OCI-LY1 (cell line): ENCODE data around the gene RGCC.

Experiments
- H2AFZ ChIP-seq: fragments of 200-600 bp; sonication (generic), shearing (Covaris generic); 2 replicates; pipeline ENCODE4 v1.6.0; 2014; ENCODE audit warnings: antibody characterized with exemption, mild to moderate bottlenecking, low read length
- H3F3A ChIP-seq: fragments of 200-600 bp; sonication (generic), shearing (Covaris generic); 2 replicates; pipeline ENCODE4 v1.6.0; 2014; ENCODE audit warnings: mild to moderate bottlenecking, antibody characterized with exemption, low read length, moderate library complexity; ENCODE audit not compliant: insufficient read depth
- H3K27ac ChIP-seq: fragments of 200-600 bp; sonication (generic); 2 replicates; pipeline ENCODE4 v1.5.1; 2014; ENCODE audit warnings: low read length, mixed run types, mild to moderate bottlenecking, low read depth; ENCODE audit not compliant: poor library complexity, severe bottlenecking
- H3K27me3 ChIP-seq: fragments of 200-600 bp; sonication (generic); 2 replicates; pipeline ENCODE4 v1.6.0; 2014; ENCODE audit warnings: antibody characterized with exemption, mild to moderate bottlenecking, low read length, moderate library complexity; ENCODE audit not compliant: insufficient read depth
- H3K36me3 ChIP-seq: fragments of 200-600 bp; sonication (generic); 2 replicates; pipeline ENCODE4 v1.6.1; 2014; ENCODE audit warnings: mild to moderate bottlenecking, antibody characterized with exemption, low read length, moderate library complexity, mixed read lengths; ENCODE audit not compliant: insufficient read depth
- H3K4me1 ChIP-seq: fragments of 200-600 bp; sonication (generic); 2 replicates; pipeline ENCODE4 v1.5.1; 2014; ENCODE audit warnings: mild to moderate bottlenecking, low read length, moderate library complexity; ENCODE audit not compliant: insufficient read depth, severe bottlenecking
- H3K4me2 ChIP-seq: fragments of 200-600 bp; sonication (generic), shearing (Covaris generic); 2 replicates; pipeline ENCODE4 v1.6.1; 2014; ENCODE audit warnings: low read length
- H3K4me3 ChIP-seq: fragments of 200-600 bp; sonication (generic); 2 replicates; pipeline ENCODE4 v1.5.1; 2014; ENCODE audit warnings: low read length, low read depth, mild to moderate bottlenecking, mixed read lengths; ENCODE audit not compliant: poor library complexity, severe bottlenecking
- H3K79me2 ChIP-seq: fragments of 200-600 bp; shearing (Covaris generic); 2 replicates; pipeline ENCODE4 v1.6.1; 2016; ENCODE audit warnings: mixed run types, low read length, mixed read lengths; ENCODE audit not compliant: insufficient read depth
- H3K9ac ChIP-seq: fragments of 200-600 bp; sonication (generic), shearing (Covaris generic); 2 replicates; pipeline ENCODE4 v1.6.1; 2014; ENCODE audit warnings: mild to moderate bottlenecking, low read length, mixed read lengths
- H3K9me2 ChIP-seq: fragments of 200-600 bp; sonication (generic), shearing (Covaris generic); 2 replicates; pipeline ENCODE4 v1.6.1; 2014; ENCODE audit warnings: low read depth, mild to moderate bottlenecking, low read length, mixed read lengths
- H3K9me3 ChIP-seq: fragments of 200-600 bp; shearing (Covaris generic); 2 replicates; pipeline ENCODE4 v1.6.1; 2014; ENCODE audit warnings: low read length, mixed read lengths
- H4K20me1 ChIP-seq: fragments of 200-600 bp; sonication (generic), shearing (Covaris generic); 2 replicates; pipeline ENCODE4 v1.6.0; 2016; ENCODE audit warnings: mild to moderate bottlenecking, low read length; ENCODE audit not compliant: insufficient read depth
- EZH2 ChIP-seq: fragments of 200-600 bp; sonication (generic), shearing (Covaris generic); IDR thresholded peaks from 2 replicates; pipeline ENCODE4 v1.8.0; 2017; ENCODE audit warnings: borderline replicate concordance, mixed run types, mild to moderate bottlenecking, antibody characterized with exemption, low read length, moderate library complexity, mixed read lengths
- TF ChIP-seq, protein P1 (sequence below): fragments of 200-600 bp; sonication (generic), shearing (Covaris generic); IDR thresholded peaks from 2 replicates; pipeline ENCODE4 v1.5.1; 2017; ENCODE audit warnings: mild to moderate bottlenecking, antibody characterized with exemption, low read length, moderate library complexity, mixed read lengths

Gene RGCC

DNA sequence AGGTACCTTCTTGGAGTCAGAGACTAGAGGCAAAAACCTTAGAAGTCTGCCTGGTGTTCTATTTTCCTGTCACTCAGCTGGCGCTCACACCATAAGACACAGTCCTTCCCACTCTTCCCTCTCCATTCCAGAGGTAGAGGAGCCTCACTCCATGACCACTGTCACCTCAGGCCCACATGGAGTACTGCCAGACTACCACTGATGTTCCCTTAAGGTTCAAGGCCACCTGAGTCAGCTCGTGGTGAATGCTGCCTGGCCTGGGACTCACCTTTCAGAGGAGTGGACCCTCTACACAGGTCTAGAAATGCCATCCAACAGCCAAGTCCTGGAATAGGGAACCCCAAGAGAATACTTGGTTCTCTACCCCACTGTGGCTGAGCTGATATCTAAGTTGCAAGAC, 29.9 kb downstream of the RGCC start:
- H3F3A ChIP-seq, result no peaks in the 10 kb centered on the region
- no peak overlapping the region for H2AFZ ChIP-seq
- H3K36me3 ChIP-seq, result no peaks in the 10 kb centered on the region
- H3K4me3 ChIP-seq, result no peak overlapping the region
- TF ChIP-seq EZH2, result no peak
- TF ChIP-seq, protein P1, sequence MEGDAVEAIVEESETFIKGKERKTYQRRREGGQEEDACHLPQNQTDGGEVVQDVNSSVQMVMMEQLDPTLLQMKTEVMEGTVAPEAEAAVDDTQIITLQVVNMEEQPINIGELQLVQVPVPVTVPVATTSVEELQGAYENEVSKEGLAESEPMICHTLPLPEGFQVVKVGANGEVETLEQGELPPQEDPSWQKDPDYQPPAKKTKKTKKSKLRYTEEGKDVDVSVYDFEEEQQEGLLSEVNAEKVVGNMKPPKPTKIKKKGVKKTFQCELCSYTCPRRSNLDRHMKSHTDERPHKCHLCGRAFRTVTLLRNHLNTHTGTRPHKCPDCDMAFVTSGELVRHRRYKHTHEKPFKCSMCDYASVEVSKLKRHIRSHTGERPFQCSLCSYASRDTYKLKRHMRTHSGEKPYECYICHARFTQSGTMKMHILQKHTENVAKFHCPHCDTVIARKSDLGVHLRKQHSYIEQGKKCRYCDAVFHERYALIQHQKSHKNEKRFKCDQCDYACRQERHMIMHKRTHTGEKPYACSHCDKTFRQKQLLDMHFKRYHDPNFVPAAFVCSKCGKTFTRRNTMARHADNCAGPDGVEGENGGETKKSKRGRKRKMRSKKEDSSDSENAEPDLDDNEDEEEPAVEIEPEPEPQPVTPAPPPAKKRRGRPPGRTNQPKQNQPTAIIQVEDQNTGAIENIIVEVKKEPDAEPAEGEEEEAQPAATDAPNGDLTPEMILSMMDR, result no peak
- no peaks in the 10 kb centered on the region for H3K79me2 ChIP-seq
- H3K9ac ChIP-seq, result no peak overlapping the region
- no peak overlapping the region for H3K4me2 ChIP-seq
- H3K27me3 ChIP-seq, result no peaks in the 10 kb centered on the region
- H3K27ac ChIP-seq, result no peak overlapping the region
- no peaks in the 10 kb centered on the region for H3K9me2 ChIP-seq
- H3K4me1 ChIP-seq, result peaks cover 31% of the 10 kb centered on the region
- H4K20me1 ChIP-seq, result no peaks in the 10 kb centered on the region
- H3K9me3 ChIP-seq, result 0 out of 2 replicates have a peak, but pooled peaks cover 3% of the 10 kb centered on the region

DNA sequence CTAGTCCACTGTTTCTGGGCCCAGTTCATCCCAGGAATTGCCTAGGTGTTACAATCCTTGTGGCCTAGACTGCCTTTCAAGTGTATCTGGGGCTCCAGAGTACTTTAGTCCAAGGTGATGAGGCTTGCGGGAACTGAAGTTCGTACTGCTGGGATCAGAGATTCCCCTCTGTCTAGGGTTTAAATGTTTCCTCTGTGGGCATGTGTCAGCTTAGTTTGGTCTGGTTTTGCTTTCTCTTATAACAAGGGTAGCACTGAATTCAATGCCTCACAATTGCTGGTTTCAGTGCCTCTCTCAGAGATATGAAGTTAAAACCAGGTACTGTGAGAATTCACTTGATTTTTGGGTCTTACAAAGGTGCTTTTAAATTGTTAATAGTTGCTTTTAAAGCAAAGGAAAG, 30.8 kb downstream of the RGCC start:
- Histone ChIP-seq H3F3A (no peaks in the 10 kb centered on the region), H2AFZ (no peak overlapping the region), H3K27me3 (no peaks in the 10 kb centered on the region), H3K9ac (no peak overlapping the region), H3K4me3 (no peak overlapping the region), H3K36me3 (no peaks in the 10 kb centered on the region), H4K20me1 (no peaks in the 10 kb centered on the region), H3K4me1 (peaks cover 40% of the 10 kb centered on the region), H3K79me2 (no peaks in the 10 kb centered on the region), H3K27ac (peak overlapping the region; percentile 3), H3K9me2 (no peaks in the 10 kb centered on the region), H3K4me2 (no peak overlapping the region), H3K9me3 (0 out of 2 replicates have a peak, but pooled peaks cover 3% of the 10 kb centered on the region)
- no peak for TF ChIP-seq EZH2
- TF ChIP-seq, protein P1, result no peak

DNA sequence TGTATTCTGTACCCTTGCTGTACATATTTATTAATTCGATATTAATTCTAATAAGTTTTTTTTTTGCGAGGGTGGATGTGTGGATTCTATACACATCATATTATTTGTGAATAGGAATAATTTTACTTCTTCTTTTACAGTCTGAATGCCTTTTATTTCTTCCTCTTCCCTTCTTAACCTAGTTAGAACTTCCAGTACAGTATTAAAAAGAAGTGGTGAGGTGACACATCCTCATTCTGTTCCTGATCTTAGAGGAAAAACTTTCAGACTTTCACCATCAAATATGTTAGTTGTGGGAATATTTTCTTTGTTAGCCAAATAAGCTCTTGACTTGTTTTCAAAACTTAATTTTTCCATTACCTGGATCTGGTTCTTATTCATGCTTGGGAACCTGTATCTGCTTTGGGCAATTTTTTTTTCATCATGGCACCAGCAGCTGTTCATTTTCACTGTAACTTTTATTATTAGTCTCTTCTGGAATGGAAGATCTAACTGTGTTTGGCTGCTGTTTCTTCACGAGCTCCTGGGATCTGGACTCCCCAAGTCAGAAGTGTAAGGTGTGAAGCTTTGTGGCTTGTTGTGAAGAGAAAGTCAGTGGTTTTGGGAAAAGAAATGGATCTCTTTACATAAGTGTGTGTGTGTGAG, 33.1 kb downstream of the RGCC start:
- peaks cover 64% of the 10 kb centered on the region for H3K4me1 ChIP-seq
- no peak for TF ChIP-seq EZH2
- TF ChIP-seq, protein P1, result no peak

More for the DNA sequence above, 33.1 kb downstream of the RGCC start:
- Histone ChIP-seq H3K9me3 (no peaks in the 10 kb centered on the region), H2AFZ (no peak overlapping the region), H4K20me1 (no peaks in the 10 kb centered on the region), H3K27me3 (no peaks in the 10 kb centered on the region), H3K4me3 (no peak overlapping the region), H3K9ac (no peak overlapping the region), H3K27ac (peak overlapping the region; percentile 97), H3F3A (no peaks in the 10 kb centered on the region), H3K4me2 (no peak overlapping the region), H3K36me3 (no peaks in the 10 kb centered on the region), H3K79me2 (no peaks in the 10 kb centered on the region), H3K9me2 (no peaks in the 10 kb centered on the region)
